OCI-M2 (cell line): Measurements from ENCODE around the gene EPO.
"Not testable (repeated sequence)": the region's sequence is repeated elsewhere in the genome, so short reads cannot be mapped to it uniquely, and the experiment has no call there.

Experiments
- DNase-seq: peaks from one replicate; lab custom pipeline; 2025; ENCODE audit not compliant: unreplicated experiment; lab: John Stamatoyannopoulos, UW

Gene EPO

GRCh38 chr7:100731937-100732636 is 11.8 kb downstream of the EPO start:
- no peak for DNase-seq

DNA sequence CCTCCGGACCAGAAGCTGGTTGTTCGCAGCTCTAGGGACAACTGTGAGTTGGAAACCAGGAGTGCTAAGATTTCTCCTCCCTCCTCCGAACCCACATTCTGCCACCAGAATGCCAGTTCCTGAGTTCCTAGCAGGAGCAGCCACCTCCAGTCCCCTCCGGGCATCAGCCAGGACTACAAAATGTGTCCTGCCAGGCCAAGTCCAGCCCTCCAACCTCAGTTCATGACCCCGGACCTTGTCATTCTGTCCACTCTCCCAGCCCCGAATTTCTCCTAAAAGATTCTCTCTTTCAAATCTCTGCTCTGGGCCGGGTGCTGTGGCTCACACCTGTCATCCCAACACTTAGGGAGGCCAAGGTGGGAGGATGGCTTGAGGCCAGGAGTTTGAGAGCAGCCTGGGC is 15.5 kb downstream of the EPO start:
- no peak for DNase-seq

- DNase-seq: no peak
Observed at GRCh38 chr7:100736671-100737070, 16.4 kb downstream of the EPO start.

GRCh38 chr7:100739934-100740333 is 19.7 kb downstream of the EPO start:
- DNase-seq: no peak

DNA sequence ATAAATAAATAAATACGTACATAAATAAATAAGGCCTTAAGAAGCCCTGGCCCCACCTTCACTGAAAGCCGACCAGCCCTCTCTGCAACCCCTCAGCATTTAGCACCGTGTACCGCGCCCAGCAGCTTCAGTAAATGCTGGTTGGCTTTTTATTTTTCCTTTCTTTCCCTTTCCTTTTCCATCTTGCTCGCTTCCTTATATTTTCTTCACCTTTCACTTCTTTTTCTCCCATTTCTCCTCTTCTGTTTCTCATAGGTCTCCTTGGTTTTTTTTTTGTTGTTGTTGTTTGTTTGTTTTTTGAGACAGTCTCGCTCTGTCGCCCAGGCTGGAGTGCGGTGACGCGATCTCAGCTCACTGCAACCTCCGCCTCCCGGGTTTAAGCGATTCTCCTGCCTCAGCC is 24.3 kb downstream of the EPO start:
- DNase-seq: no peak

DNA sequence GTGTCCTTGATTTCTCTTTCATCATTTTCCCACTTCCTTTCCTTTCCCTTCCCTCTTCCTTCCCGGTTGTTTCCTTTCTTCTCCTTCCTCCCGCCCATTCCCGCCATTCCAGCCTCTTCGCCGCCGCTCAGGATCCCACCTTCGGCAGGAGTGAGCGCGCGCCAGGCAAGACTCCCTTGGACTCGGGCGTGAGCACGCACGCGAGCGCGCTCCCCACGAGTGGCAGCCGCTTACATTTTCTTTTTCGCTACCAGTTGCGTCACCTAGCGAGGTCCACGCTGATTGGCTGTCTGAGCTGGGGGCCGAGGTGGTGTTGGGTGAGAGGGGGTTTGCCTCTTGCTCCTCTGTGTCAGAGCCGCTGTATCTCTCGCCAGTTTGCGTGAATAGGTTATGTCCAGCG is 24.9 kb downstream of the EPO start:
- no peak for DNase-seq

- no peak for DNase-seq
Observed at GRCh38 chr7:100752994-100753393, 32.7 kb downstream of the EPO start.

DNA sequence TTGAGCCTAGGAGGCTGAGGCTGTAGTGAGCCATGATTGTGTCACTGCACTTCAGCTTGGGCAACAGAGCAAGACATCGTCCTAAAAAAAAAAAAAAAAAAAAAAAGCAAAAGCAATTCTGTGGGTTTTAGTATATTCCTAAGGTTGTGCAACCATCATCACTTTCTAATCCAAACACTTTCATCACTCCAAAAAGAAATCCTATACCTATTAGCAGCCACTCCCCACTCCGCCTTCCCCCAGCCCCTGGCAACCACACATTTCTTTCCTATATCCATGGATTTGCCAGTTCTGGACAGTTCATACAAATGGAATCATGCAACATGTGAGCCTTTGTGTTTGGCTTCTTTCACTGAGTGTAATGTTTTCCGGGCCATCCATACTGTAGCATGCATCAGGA is 33.5 kb downstream of the EPO start:
- DNase-seq: no peak

DNA sequence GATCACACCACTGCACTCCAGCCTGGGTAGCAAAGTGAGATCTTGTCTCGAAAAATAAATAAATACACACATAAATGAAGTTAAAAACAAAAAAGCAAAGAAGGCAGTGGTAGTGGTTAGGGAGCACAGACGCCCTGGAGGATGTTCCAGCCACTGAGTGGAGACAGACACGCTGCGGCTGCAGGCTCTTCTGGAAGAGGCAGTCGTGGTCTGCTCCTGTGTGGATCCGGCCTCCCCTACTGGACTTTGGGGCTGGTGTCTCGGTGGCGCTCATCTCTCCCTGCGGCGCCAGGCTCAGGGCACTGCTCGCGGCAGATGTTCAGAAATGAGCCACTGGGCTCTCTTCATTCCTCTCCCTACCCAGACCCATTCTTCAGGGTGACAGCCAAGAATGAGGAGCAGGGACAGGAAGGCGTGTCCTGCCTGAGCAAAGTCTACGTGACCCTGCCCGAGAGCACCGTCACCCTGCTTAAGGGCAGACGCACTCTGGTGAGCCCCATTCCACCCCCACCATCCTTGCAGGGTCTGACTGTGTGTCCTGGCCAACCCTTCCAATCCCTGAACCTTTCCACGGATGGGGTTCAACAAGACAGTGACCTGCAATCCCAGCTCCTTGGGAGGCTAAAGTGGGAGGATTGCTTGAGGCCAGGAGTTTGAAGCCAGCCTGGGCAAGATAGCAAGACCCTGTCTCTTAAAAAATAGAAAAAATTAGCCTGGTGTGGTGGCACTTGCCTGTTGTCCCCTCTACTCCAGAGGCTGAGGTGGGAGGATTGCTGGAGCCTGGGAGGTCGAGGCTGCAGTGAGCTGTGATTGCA is 39.3 kb downstream of the EPO start:
- no peak for DNase-seq

DNA sequence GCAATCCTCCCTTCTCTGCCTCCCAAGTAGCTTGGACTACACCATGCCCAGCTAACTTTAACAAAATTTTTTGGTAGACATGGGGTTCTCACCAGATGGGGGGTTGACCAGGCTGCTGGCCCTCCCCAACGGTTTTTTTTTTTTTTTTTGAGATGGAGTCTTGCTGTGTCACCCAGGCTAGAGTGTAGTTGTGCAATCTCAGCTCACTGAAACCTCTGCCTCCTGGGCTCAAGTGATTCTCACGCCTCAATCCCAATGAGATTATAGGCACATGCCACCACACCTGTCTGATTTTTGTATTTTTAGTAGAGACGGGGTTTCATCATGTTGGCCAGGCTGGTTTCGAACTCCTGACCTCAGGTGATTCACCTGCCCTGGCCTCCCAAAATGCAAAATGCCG is 42.6 kb downstream of the EPO start:
- not testable (repeated sequence) for DNase-seq

GRCh38 chr7:100763556-100764140 is 43.4 kb downstream of the EPO start:
- no peak for DNase-seq

GRCh38 chr7:100764841-100765240 is 44.6 kb downstream of the EPO start:
- no peak for DNase-seq

GRCh38 chr7:100765250-100765649 is 45.0 kb downstream of the EPO start:
- no peak for DNase-seq

DNA sequence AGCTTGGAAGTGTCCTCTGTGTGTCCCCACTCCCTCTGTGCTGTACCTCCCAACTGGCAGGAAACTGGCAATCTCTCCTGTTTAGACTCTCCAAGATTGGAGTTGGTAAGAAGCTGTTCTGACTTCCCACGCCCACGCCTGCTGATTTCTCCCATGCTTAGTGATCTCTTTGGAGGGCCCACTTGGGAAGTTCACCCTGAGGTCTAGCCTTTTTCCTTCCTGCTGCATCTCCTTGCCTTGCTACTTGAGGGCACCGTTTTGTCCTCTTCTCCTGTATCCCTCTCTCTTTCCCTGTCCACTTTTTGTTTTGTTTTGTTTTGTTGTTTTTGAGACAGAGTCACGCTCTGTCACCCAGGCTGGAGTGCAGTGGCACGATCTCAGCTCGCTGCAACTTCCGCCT is 48.5 kb downstream of the EPO start:
- DNase-seq: no peak
